Stomach smooth muscle (tissue), 2 donors: Measurements from ENCODE around the gene CDH4.

Experiments used
- H3K27ac ChIP-seq: one replicate; pipeline ENCODE4 v1.7.0; 2013; ENCODE audit warnings: mild to moderate bottlenecking, low read length, inconsistent platforms
- H3K27me3 ChIP-seq, 2 donors: one replicate each; pipeline ENCODE4 v1.7.0; 2013; ENCODE audit warnings: low read length in 2 of 2; ENCODE audit not compliant: insufficient read depth in 2 of 2, control insufficient read depth in 1 of 2
- H3K36me3 ChIP-seq, 2 donors: one replicate each; pipeline ENCODE4 v1.7.0; 2013; ENCODE audit warnings: low read length in 2 of 2; ENCODE audit not compliant: control insufficient read depth in 2 of 2, insufficient read depth in 2 of 2
- H3K4me1 ChIP-seq: one replicate; pipeline ENCODE4 v1.7.0; 2013; ENCODE audit warnings: low read length; ENCODE audit not compliant: control insufficient read depth, insufficient read depth
- H3K4me3 ChIP-seq, 2 donors: one replicate each; pipeline ENCODE4 v1.7.0; 2013; ENCODE audit warnings: low read length in 2 of 2
- H3K9ac ChIP-seq, 2 donors: one replicate each; pipeline ENCODE4 v1.7.0; 2013; ENCODE audit warnings: low read length in 2 of 2, mild to moderate bottlenecking in 1 of 2
- H3K9me3 ChIP-seq, 2 donors: one replicate each; pipeline ENCODE4 v1.7.0; 2013; ENCODE audit warnings: low read length in 2 of 2; ENCODE audit not compliant: control insufficient read depth in 2 of 2
- donor health status: healthy.
- donor health status: Pancreatic carcinoma.

CDH4 gene

DNA sequence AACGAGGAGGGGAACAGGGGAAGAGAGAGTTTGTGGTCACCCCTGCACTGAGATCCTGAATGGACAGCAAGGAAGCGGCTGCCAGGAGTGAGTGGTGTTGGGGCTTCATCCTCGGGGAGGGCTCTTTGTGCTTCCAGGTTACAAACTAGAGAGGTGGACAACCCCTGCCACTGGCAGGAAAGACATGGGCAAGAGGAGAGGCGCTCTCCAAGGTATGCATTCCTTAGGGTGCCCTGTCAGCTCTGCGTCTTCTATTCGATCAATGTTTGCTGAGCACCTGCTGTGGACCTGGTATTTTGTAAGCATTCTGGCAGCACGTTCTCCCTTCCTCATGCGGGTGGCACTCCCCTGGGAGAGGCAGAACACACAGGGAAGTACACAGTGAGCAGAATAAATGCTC lies 93.6 kb downstream of the CDH4 start:
- no peak overlapping the region for H3K4me3 ChIP-seq
- H3K27me3 ChIP-seq = peaks cover 6 to 19% of the 10 kb centered on the region in 2 donors
- H3K9me3 ChIP-seq = no peaks in the 10 kb centered on the region

DNA sequence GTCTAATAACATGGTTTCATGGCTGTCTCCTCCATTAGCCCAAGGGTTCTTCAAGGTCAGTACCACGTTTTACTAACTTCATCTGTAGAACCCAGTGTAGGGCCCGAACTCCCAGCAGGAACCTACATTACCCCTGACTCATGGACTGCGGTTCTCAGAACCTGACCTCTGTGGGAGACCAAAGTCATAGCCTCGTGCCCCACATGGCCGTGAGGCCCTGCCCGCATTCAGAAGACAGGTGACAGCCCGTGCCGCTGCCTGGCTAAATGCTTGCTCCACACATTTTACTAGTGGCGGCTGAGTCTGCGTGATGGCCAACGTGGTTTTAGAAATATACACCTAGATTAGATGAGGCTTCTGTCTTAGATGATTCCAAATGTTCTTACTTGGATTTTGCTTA lies 94.9 kb downstream of the CDH4 start:
- Histone ChIP-seq H3K9me3 (no peaks in the 10 kb centered on the region), H3K27me3 (peaks cover 6 to 21% of the 10 kb centered on the region in 2 donors), H3K27ac (no peak overlapping the region), H3K36me3 (no peaks in the 10 kb centered on the region), H3K9ac (no peak overlapping the region), H3K4me1 (no peaks in the 10 kb centered on the region), H3K4me3 (no peak overlapping the region)

More for the DNA sequence above, 93.6 kb downstream of the CDH4 start:
- Histone ChIP-seq H3K36me3 (no peaks in the 10 kb centered on the region), H3K27ac (no peak overlapping the region), H3K9ac (no peak overlapping the region), H3K4me1 (no peaks in the 10 kb centered on the region)

DNA sequence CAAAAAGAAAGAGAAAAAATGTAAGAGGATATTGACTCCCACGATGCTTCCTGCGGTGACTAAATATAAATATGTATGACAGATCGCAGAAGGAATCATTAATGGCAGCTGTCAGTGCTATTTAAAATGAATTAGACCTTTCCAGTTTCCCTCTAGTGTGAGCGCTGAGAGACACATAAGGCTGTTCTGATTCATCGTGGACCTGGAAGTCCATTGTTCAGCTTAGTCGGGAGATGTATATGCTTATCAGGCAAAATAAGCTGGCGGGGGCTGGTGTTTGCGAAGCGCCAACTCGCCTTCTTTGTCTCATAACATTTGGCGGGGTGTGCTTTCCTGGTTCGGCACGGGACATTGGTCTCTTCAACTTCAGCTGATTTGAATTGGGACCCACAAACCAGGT lies 95.4 kb downstream of the CDH4 start:
- H3K9me3 ChIP-seq = no peaks in the 10 kb centered on the region
- peaks cover 6 to 21% of the 10 kb centered on the region in 2 donors for H3K27me3 ChIP-seq
- no peaks in the 10 kb centered on the region for H3K4me1 ChIP-seq
- no peak overlapping the region for H3K27ac ChIP-seq
- H3K9ac ChIP-seq = no peak overlapping the region
- no peaks in the 10 kb centered on the region for H3K36me3 ChIP-seq
- H3K4me3 ChIP-seq = no peak overlapping the region

DNA sequence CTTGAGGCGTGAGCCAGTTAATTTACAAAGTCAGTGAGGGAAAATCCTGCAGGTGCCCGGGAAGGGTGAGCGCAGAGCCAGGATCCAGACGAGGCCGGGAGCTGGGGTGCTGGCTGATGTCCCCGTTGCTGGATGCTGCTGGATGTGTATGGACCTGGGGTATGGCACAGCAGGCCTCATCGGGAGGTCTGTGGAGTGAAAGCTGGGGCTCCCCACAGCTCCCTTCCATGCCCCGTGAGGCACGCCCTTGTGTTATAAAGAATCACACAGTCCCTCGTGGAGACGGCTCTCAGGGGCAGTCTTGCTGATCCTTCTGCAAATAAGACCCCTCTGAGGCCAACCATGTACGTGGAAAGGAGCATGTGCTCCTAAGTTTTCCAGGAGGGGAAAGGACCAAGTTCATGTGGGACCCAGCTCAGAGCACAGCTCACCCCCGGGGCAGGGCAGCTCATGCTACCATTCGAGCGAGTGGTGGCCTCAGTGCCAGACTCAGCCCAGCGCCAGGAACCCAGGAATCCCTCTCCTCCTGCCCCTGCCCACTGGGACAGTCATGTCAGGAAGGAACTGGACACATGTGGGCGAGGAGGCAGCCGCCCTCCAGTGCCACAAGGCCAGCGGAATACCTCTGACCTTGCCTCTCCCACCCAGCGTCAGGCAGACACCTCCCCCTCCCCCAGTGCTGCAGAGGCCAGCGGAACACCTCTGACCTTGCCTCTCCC lies 97.5 kb downstream of the CDH4 start:
- Histone ChIP-seq H3K4me1 (no peaks in the 10 kb centered on the region), H3K9ac (no peak overlapping the region), H3K27ac (no peak overlapping the region), H3K9me3 (no peaks in the 10 kb centered on the region), H3K36me3 (no peaks in the 10 kb centered on the region), H3K27me3 (peaks cover 6 to 25% of the 10 kb centered on the region in 2 donors), H3K4me3 (no peak overlapping the region)

DNA sequence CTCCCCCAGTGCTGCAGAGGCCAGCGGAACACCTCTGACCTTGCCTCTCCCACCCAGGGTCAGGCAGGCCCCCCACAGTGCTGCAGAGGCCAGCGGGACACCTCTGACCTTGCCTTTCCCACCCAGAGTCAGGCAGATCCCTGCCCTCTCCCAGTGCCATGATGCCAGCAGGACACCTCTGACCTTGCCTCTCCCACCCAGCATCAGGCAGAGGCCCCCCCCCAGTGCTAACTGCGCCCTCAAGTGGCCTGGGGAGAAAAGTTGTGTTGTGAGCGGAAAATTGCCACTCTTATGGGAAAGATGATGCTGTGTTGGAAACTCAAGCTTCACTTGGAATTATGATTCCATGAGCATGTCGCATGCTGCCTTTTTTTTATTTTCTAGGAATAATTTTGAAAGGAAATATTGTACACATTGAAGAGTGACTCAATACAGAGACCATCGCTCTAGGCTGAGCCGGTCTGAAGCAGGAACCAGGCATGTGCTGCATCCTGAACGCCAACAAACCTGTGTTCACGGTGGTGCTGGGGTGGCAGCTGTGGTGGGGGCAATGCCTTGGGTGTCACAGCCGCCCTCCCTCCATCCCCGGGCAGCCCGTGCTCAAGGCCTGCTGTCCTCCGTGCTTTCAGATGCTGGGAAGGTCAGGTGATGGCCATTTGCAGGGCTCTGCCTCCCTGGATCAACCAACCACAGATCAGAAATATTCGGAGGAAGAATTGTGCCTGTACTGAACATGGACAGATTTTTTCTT lies 98.6 kb downstream of the CDH4 start:
- Histone ChIP-seq H3K36me3 (no peaks in the 10 kb centered on the region), H3K27me3 (peaks cover 6 to 25% of the 10 kb centered on the region in 2 donors), H3K9me3 (no peaks in the 10 kb centered on the region), H3K9ac (no peak overlapping the region), H3K4me1 (no peaks in the 10 kb centered on the region), H3K27ac (no peak overlapping the region), H3K4me3 (no peak overlapping the region)

DNA sequence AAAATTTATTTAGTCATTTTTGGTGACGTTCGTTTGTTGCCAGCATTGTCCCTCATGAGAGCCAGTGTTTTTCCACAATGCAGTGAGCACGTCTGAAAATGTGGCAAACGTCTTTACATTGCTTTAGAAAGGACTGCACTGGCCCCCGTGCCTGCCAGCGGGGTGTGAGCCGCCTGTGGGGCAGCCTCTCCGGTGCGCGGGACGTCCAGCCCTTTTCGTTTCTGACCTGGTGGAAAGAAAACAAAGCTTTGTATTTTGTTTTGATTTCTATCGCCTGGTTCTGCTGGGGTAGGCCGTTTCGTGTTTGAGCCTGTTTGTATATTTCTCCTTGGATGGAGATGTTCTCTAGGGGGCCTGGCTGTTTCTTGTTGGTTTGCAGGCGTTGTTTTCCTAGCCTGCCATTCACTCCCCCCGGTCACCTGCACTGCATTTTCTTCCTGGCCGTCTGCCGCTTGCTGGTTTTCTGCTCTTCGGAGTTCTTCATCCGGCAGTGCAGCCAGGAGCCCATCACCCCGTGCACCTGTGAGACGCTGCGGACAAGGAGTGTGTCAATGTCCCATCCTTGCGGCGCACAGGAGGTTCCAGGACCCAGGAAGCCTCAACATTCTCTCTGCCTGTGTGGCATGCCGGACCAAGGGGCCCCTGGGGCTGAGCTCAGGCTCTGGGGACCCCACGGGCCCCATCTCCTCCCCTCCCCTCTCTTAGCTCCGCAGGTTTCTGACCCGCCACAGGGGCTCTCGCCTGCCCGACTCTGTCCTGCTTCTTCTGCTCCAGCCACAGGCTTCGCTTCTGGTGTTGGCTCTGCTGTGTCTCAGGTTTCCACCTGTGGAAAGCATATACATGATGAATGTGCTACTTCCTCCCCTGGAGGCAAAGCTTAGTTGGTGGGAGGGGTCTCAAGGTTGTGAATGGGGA lies 100.5 kb downstream of the CDH4 start:
- H3K27me3 ChIP-seq = peaks cover 0 to 13% of the 10 kb centered on the region in 2 donors
- peaks cover 3% of the 10 kb centered on the region for H3K4me1 ChIP-seq
- no peaks in the 10 kb centered on the region for H3K36me3 ChIP-seq
- no peak overlapping the region for H3K27ac ChIP-seq
- H3K4me3 ChIP-seq = no peak overlapping the region
- no peak overlapping the region for H3K9ac ChIP-seq
- H3K9me3 ChIP-seq = no peaks in the 10 kb centered on the region

DNA sequence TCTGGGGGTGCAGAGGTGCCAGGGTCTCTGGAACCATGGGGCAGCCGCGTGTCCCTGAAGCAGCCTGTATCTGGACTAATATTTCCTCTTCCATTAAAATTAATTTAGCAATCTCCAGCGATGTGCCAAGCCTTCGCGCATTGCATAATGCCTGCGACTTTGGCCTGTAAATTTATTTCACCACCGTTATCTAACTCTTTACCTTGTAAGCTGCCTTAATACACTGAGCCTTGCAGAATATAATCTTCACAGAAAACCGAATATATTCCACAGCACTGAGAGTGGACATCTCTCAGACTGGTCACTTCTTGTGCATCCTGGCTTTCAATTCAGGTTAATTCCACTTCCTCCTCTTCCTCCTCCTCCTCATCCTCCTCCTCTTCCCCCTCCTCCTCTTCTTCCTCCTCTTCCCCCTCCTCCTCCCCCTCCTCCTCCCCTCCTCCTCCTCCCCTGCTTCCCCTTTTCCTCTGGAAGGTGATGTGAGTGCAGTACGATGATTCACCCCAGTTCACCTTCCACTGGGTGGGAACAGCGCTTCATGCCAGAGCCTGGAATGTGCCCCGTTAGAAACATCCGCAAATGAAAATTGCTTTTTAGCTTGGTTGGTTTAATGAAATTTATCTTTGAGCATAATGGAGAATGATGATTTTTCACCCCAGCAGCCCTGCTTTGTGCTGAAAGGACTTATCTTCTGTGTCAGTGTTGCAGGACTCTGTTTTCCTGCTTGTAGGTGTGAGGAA lies 101.4 kb downstream of the CDH4 start:
- Histone ChIP-seq H3K27ac (no peak overlapping the region), H3K4me1 (peaks cover 3% of the 10 kb centered on the region), H3K27me3 (peaks cover 0 to 13% of the 10 kb centered on the region in 2 donors), H3K4me3 (no peak overlapping the region), H3K9ac (no peak overlapping the region), H3K36me3 (no peaks in the 10 kb centered on the region), H3K9me3 (no peaks in the 10 kb centered on the region)

DNA sequence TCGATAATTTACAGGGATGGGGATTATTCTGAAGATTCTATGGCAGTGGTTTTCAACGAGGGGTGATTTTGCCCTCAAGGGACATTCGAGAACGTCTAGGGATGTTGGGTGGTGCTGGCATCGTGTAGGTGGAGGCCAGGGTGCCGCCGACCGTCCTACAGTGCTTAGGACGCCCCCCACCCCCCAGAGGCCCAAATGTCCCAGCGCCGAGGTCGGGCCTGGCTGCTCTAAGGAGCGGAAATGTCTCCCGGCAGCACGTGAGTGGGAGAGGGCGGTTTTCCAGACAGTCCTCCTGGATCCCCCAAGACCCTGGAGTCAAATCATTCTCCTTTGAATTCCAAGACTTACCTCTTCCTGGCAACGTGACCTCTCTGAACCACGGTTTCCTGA lies 101.9 kb downstream of the CDH4 start:
- no peak overlapping the region for H3K27ac ChIP-seq
- no peaks in the 10 kb centered on the region for H3K36me3 ChIP-seq
- no peaks in the 10 kb centered on the region for H3K9me3 ChIP-seq
- no peak overlapping the region for H3K4me3 ChIP-seq
- H3K9ac ChIP-seq = no peak overlapping the region
- peaks cover 0 to 15% of the 10 kb centered on the region in 2 donors for H3K27me3 ChIP-seq
- peaks cover 3% of the 10 kb centered on the region for H3K4me1 ChIP-seq

DNA sequence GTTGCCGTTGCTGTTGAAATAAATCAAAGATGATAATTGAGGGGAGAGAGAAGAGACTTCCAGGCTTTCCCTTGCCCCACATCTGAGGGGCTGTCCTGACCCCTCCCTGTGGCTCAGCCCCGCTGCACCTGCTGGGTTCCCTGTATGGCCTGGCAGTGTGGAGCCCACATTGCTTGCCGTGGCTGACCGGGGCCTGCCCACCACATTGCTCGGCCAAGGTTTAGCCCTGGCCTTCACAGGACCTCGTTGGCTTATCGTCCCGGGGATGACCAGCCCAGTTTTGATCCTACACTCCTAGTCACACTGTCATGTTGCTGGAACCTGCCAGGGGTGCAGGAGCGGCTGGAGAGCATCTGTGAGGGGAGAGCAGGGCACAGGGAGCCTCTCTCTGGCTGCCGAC lies 102.4 kb downstream of the CDH4 start:
- H3K9ac ChIP-seq = no peak overlapping the region
- peaks cover 0 to 19% of the 10 kb centered on the region in 2 donors for H3K27me3 ChIP-seq
- H3K4me1 ChIP-seq = peaks cover 3% of the 10 kb centered on the region
- H3K36me3 ChIP-seq = no peaks in the 10 kb centered on the region
- H3K9me3 ChIP-seq = no peaks in the 10 kb centered on the region
- H3K4me3 ChIP-seq = no peak overlapping the region
- no peak overlapping the region for H3K27ac ChIP-seq

DNA sequence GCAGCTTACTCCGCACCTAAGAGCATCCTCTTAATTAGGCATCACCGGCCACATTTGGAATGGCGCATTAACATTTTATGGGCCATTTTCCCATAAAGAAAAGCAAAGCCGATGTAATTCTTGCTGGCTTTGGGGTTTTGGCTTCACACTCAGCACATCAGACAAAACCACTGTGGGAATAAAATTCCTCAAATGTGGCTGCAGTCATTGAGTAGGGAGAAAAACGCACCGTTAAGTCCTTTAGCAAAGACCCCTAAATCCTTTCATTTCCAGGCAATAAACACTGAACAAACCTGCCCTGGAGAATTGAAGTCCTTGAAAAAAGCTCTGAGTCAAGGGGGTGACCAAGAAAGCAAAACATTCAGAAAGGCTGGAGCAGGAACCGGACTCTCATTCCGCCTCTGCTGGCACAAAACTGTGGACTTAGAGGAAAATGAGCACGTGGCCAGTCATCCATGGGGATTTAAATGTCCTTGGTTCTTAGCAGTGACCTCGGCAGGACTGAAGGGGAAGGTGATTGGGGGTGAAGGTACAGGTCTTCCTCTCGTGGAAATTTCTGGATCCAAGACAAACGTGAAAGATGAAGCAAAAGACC lies 102.9 kb downstream of the CDH4 start:
- H3K4me1 ChIP-seq = peaks cover 3% of the 10 kb centered on the region
- no peaks in the 10 kb centered on the region for H3K9me3 ChIP-seq
- peaks cover 0 to 18% of the 10 kb centered on the region in 2 donors for H3K27me3 ChIP-seq
- no peak overlapping the region for H3K9ac ChIP-seq
- no peaks in the 10 kb centered on the region for H3K36me3 ChIP-seq
- no peak overlapping the region for H3K4me3 ChIP-seq
- no peak overlapping the region for H3K27ac ChIP-seq
